CD4-positive, alpha-beta T cell treated with Interleukin-17A for 1 hour (primary cell): Measurements from ENCODE around the gene TMEM92.
"Not testable (repeated sequence)": the region's sequence is repeated elsewhere in the genome, so short reads cannot be mapped to it uniquely, and the experiment has no call there.

Experiments
- DNase-seq: peaks from one replicate; pipeline ENCODE4 v3.0.0-alpha.2; 2020

Gene TMEM92

DNA sequence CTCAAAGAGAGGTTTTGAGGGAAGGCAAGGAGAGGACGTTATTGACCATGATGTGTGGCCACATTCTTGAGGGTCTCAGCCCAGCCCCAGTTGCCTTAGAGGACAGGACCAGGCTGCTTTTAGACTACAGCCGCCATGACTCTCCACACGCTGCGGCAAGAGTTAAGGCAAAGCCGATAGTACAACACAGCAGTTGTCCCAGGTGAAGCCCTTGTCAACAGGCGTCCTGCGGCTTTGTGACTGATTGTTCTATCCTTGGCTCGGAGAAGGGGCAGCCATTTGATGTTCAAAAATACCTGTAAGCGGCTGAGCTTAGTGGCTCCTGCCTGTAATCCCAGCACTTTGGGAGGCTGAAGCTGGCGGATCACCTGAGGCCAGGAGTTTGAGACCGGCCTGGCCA is 28.8 kb downstream of the TMEM92 start:
- DNase-seq = no peak

DNA sequence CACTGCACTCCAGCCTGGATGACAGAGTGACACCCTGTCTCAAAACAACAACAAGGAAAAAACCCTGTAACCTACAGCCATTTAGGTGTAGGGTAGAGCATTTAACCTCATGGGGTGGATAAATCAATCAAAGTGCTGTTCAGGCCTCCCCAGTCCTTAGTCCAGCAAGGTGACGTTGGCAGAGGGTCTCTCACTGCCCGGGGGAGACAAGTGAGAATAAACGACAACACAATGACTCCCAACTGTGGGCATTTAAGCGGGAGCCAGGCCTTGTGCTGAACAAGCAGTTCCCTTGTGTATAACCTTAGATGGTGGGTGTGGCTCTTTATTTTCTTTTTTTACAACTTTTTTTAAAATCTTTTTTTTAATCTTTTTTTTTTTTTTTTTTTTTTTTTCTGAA is 29.3 kb downstream of the TMEM92 start:
- no peak for DNase-seq

DNA sequence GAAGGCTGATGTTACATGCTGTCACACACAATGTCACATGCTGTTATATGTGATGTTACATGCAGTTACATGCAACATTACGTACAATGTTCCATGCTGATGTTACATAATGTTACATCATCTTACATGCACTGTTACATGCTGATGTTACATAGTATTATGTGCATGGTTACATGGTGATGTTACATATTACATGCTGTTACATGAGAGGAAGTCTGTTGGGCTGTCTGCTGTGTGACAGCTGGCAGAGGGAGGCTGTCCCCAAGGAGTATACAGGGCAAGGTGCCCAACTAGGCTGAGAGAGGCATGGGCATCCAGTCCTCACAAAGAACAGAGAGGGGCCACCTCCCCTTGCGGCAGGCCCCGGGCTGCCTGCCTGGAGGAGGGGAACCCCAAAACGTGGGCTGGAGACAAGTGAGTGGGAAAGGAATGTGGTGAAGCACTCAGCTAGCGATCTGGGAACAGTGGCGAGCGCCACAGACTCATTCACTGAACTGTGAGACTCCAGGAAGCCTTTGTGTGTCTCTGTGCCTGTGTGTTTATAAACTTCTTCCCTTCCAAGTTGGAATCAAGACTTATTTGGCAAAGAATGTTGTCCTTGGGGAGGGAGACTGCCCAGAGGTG is 30.6 kb downstream of the TMEM92 start:
- no peak for DNase-seq

DNA sequence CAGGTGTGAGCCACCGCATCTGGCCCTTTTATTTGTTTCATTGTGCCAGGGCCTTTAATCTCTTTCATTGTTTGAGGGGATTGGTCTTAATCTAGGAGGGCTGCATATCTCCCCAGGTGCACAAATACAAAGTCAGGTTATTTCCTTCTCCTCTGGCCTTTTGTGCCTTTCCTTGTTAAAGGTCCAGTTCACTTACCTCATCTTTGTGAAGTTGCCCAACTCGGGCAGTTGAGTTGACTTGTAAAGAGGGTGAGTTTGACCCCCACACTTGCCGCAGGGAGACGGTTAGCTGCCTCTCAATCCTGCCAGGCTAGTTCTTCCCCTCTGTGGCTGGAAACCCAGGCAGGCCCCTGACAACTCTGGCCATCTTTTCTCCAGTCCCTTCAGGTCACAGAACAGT is 33.4 kb downstream of the TMEM92 start:
- no peak for DNase-seq

DNA sequence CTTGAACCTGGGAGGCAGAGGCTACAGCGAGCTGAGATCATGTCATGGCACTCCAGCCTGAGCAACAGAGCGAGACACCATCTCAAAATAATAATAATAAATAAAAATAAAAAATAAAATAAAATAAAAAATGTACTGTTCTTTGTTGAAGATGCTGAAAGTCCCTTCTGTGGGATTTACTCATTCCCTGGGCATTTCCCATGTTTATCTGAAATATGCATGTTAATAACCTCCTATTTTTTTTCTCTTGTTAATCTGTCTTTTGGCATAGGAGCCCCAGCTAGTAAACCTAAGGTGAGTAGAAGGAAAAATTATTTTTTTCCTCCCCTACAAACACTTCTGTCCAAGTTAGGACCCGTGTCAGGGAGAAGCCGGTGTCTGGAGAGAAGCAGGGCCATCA is 34.4 kb downstream of the TMEM92 start:
- DNase-seq = no peak

DNA sequence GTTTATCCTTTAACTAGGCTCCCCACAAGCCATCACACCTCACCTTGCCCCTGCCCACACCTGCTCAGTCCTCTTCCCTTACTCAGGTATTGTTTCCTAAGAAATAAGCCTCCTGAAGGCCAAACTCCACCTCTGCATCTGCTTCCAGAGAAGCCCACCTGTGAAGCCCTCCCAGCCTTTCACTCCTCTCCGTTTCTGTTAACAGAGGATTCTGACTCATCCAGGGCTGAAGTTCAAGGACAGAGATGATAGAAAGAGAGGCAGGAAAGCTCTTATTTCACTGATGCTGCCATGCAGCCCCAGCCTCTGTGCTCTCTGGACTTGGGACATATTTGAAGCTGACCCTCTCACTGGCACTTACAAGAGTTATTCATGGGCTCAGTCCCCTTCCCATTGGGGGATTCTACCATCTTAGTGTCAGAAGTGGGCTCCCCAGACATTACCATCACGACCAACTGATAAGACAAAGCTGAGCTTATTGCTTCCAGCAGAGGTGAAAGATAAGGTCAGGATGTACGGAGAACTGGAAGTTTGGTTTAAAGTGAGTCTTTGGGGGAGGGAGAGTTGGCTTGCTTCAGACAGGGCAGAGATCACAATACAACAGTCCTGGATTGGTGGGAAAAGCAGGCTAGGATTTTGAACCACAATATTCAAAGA is 36.3 kb downstream of the TMEM92 start:
- DNase-seq = no peak

DNA sequence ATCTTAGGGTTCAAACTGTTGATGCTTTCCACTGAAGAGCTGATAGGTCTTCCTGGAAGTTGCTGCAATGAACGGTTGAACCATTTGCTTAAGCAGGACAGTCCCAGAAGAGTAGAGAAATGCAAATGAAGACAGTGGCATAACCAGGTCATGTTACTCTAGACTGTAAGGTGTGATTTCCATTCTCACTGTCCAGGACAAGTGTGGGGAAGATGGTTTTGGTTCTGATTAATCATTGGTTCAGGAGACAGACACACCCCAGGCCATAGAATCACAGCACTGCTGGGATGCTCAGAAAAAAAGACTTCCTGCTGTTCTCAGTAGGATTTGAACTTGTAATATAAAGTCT is 36.8 kb downstream of the TMEM92 start:
- no peak for DNase-seq

DNA sequence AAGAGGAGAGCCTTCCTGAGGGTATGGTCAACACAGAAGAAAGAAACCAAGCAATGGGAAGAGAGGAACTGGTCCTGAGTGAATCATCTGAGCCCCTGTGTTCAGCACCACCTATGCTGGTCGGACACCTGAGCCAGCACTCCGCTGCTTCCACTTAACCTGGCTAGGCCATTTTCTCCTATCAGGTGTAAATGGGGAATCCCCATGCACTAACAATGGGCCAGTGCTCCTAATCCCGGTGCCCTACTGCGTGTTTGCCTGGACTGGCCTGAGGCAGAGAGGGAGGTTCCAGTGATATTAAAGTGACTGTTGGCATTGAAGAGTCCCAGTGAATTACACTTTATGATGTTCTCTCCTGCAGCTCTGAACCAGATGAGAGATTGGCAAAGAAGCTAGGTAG is 37.2 kb downstream of the TMEM92 start:
- no peak for DNase-seq

DNA sequence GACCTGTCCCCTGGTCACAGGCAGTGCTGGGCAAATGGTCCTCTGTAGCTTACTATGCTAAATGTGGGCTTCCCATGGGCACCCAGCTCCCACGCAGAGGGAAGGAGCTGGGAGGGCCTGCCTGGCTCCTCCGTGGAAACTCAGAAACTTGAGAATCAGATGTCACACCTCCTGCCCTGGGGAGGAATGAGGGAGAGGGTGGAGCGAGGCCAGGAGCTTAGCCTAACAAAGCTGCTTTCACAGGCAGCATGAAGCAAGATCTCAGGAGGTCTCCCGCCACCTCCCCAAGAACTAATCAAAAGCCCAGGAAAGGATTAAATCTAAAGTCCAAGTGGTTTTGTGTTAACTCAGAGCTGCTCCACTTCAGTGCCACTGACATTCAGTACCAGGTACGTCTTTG is 38.0 kb downstream of the TMEM92 start:
- no peak for DNase-seq

DNA sequence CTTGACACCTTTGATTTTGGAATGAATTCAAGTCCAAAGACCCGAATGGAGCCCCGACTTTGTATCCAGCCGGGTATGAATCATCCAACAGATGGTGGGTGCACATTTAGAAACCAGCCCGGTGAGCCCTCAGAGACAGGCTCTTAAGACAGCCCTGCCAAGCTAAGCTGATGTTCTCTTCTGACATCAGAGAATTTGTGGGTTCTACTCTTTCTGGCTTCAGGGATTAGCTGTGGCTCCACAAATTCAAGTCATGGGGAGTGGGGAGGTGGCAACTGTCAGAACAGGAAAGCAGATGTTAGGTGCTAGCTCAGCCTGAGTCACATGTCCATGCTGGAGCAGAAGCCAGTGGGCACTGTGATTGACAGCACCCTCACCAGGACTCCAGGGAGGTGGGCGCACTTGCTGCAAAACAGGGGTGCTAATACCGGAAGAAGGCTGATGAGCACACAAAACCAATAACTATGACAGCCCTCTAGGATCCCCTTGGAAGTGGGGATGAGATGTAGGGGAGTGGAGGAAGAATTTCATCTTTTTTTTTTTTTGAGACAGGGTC is 40.3 kb downstream of the TMEM92 start:
- no peak for DNase-seq

DNA sequence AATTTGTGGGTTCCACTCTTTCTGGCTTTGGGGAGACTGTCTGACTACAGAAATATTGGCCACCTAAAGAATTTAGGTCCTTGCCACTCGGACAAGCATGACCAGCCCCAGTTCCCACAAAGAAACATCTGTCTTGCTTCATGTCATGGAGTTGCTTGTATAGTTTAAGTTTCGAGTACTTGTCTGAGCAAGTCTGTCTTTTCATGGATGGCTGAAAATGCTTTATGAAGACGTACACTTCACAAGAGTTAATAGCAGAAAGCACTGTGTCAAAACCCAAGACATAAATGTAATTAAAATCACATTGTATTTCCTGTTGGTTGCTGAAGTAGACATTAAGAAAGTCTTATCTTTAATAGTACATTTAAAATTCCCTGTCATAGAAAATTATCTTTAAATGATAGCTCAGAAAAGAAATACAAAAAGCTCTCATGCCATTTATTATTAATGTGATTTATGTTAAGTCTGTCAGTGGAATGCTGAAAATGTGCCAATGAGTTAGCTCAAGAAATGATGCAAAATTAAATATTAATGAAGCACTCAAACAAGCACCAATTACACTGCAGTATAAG is 41.8 kb downstream of the TMEM92 start:
- no peak for DNase-seq

DNA sequence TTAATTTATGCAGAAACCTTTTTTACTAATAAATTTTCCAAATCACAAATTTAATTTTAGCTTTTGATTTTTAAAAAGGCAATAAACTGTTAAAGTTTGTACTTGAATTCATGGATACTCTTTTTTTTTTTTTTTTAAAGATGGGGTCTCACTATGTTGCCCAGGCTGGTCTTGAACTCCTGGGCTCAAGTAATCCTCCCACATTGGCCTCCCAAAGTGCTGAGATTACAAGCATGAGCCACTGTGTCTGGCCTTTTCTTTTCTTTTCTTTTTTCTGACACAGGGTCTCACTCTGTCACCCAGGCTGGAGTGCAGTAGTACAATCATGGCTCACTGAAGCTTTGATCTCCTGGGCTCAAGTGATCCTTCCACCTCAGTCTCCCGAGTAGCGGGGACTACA is 42.4 kb downstream of the TMEM92 start:
- DNase-seq = not testable (repeated sequence)

DNA sequence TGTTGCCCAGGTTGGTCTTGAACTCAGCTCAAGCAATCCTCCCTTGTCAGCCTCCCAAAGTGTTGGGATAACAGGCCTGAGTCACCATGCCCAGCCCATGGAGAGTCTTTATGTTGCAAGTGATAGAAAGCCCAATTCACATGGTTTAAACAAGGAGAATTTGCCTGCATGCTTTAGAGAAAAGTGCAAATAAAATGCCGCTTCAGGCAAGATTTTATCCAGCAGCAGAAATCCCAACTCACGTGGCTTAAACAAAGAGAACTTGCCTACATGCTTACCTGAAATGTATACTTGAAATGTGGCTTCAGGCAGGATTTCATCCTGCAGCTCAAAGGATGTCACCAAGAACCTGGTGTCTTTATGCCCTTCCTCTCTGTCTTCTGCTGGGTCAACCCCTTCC is 42.9 kb downstream of the TMEM92 start:
- DNase-seq = no peak

DNA sequence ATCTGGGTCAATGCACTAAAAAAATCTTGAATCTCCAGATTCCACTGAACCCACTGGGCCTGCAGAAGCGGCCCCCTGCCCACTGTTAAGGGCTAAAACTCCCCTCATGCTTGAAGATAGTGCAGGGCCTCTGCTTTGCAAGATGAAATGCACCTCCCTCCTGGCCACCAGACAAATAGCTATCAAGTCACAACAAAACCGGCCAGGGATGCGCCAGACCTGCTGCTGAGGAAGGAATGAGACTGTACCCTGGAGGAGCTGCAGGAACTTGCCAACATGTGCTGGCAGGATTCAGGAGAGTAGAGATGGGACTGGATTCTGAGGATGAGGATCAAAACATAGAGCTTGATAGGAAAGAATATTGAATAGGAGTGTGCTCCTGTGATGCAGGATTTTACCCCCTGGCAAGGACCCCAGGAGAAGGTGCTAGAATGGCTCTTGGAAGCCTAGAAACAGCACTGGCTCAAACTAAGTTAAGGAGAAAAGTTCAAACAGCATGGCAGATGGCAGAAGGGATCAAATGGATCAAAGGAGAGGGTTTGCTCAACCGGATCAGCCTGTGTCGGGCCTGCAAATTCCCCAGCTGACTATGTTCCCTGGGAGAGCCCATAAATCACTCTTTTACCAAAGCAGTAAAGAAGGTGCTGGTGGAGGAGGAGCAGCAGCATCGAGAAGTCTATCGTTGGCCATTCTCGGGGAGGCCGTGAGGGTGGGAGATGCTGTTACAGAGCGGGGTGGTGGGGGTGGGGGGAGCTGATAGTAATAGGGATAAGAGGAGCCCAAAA is 44.4 kb downstream of the TMEM92 start:
- DNase-seq = no peak

DNA sequence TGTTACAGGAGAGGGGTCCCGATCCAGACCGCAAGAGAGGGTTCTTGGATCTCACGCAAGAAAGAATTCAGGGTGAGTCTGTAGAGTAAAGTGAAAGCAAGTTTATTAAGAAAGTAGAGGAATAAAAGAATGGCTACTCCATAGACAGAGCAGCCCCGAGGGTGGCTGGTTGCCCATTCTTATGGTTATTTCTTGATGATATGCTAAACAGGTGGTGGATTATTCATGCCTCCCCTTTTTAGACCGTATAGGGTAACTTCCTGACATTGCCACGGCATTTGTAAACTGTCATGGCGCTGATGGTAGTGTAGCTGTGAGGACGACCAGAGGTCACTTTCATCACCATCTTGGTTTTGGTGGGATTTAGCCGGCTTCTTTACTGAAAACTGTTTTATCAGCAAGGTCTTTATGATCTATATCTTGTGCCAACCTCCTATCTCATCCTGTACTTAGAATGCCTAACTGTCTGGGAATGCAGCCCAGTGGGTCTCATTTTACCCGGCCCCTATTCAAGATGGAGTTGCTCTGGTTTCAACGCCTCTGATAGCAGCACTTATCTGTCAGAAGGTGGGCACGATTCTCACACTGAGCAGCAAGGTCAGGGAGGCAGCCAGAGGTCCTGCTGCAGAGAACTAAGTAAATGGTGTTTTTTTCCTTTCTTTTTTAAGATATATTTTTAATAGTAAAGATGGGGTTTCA is 45.2 kb downstream of the TMEM92 start:
- DNase-seq = no peak

DNA sequence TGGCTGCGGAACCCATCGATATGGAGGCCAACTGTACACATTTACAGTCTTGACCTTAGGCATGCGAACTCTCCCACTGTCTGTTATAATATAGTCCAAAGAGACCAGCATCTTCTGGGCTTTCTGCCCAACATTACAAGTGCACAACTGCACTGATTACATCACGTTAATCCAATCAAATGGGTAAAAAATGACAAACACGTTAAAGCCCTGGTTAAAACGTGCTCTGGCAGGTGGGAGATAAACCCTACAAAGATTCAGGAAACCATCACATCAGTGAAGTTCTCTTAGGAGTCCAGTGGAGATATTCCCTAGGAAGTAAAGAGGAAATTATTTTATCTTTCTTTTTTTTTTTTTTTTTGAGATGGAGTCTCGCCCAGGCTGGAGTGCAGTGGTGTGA is 48.0 kb downstream of the TMEM92 start:
- no peak for DNase-seq

DNA sequence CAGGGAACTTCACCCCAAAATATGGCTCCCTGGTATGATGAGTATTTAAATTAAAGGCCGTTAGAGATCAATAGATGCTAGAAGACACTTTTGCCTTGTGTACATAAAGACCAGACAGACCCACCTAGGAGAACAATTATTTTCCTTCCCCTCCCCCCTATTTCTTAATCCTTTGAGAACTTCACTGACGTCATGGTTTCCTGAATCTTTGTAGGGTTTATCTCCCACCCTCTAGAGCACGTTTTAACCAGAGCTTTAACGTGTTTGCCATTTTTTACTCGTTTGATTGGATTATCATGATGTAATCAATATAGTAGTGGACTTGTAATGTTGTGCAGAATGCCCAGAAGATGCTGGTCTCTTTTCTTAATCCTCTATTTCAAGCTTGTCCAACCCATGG is 48.8 kb downstream of the TMEM92 start:
- DNase-seq = no peak

DNA sequence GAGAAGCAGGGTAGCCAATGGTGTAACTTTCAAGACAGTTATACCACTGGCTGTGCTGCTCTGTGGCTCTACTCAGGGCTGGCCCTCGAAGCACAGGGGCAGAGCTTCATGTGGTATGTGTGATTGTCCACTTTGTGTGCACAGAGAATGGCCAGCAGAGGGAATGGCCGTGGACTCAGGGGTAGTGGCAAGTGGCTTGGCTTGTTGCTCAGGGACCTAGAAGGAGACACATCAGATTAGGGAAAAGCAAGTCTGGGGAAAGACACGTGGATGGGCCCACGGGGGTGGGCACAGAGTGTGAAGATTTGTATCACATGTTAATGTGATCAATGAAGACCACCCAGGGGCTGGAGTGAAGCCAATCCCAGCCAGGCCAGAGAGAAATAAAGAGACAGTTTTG is 51.6 kb downstream of the TMEM92 start:
- no peak for DNase-seq

DNA sequence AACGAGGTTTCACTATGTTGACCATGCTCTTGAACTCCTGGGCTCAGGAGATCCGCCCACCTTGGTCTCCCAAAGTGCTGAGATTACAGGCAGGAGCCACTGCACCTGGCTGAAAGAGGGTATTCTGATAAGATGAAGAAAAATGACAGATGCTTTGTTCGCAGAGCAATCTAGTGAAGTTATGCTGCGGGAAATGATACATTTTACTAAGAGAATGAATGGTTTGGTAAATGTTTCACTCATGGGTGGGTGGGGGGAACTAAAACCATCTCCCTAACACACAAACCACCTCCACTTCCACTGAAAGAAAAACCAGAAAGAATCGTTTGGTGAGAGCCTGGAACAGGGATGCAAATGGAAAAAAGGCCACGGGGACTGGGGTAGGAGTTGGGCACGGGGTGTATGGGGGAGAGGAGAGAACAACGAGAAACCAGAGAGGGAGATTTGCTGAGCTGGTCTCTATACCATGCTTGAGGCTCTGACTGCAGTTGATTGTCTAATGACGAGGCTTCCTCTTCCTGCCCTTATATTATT is 52.6 kb downstream of the TMEM92 start:
- DNase-seq = no peak

DNA sequence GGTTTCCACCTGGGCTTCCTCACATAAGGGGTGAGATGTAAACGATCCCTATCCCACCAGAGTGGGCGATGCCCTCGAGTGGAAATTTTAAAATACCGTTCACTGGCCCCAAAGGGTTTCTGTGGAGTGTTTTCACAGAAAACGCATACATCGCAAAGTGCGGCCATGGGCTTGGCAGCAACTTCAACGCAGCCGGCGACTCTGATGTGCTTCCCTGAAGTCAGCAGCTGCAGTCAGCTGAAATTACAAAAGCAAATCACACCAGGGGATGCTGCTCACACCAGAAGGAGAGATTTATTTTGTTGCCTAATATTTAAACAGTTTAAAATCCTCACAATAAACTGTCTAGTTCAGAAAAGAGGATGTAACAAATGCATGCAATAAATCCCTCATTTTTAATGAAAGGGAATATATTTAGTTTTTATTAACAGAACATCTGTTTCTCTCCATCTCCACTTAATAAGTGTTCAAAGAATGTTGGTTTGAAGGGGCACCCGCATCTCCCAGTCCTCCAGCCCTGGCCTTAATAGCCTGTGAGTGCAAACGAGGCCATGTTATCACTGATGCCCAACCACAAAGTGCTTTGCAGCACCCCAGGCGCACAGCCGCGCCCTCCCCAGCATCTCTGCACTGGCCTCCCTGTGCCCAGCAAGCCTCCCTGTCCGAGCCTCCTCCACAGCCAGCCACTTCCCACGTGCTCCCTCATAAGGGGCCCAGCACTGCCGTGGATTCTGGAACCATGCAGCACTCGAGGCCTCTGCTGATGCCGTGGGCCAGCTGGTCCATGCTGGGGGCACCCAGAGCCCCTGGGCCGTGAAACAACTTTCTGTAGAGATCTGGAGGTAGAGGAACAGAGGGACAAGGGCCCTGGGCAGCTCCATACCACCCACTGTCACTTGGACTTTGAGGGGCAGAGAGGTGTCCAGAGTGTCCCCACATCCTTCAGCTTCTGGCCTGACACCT is 54.4 kb downstream of the TMEM92 start:
- no peak for DNase-seq

DNA sequence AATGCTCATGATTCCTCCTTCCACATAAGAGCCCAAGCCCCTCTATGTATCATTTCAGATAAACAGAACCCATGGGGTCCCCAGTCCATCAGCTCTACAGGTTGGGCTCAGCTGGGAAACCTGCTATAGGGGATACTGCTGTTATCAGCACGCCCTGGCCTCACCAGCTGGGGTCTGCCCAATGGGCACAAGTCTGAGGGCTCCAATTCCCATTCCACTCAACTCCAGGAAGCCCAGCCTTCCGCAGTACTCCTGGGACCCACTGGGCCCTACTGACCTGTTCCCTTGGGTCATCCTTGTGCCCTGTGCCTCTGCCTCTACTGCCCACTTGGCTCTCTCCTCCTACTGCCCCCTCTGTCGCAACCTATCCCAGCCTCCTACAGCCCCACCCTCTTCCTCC is 55.5 kb downstream of the TMEM92 start:
- no peak for DNase-seq
